GM04504 (cell line): ENCODE data around the gene CALCOCO2.
"Not testable (repeated sequence)": the region's sequence is repeated elsewhere in the genome, so short reads cannot be mapped to it uniquely, and the experiment has no call there.

Experiments used
- DNase-seq: peaks from one replicate; pipeline ENCODE4 v3.0.0-alpha.2; 2012; ENCODE audit warnings: low read depth

The CALCOCO2 gene

DNA sequence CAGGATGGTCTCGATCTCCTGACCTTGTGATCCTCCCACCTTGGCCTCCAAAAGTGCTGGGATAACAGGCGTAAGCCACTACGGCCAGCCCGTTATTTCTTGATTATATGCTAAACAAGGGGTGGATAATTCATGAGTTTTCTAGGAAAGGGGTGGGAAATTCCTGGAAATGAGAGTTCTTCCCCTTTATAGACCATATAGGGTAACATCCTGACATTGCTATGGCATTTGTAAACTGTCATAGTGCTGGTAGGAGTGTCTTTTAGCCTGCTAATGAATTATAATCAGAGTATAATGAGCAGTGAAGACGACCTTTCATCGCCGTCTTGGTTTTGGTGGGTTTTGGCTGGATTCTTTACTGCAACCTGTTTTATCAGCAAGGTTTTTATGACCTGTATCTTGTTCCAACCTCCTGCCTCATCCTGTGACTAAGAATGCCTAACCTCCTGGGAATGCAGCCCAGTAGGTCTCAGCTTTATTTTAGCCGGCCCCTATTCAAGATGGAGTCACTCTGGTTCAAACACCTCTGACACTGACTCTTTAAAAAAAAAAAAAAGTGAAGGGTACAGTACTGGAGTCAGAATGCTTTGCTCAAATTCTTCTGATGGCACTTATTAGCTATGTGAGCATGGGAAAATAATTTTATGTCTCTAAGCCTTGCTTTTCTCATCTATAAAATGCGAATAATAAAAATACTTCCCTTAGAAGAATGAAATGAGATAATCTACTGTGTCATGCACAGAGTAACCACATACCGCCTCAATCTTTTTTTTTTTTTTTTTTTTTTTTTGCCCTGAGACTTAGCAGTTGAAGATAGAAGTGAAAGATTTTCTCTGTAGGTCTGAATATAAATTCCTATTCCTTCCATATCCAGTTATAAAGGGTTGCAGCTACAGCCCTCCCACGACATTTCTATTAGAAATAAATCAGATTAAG is 5.1 kb upstream of the CALCOCO2 start:
- DNase-seq: no peak

DNA sequence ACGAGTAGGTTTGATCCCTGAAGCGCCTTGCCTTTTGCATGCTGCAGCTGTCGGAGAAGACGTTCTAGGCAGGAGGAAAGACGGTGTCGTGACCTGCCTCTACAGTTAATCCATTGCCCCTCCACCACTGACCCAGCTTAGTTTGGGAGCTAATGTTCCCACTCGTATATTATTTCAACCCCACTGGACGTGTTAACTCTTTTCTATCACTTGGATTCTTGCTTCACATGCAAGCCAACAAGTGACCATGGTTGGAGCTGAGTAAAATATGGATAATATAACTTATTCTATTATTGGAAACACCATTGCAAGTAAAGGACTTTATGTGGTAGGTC is 681 bp downstream of the CALCOCO2 start:
- DNase-seq: no peak

DNA sequence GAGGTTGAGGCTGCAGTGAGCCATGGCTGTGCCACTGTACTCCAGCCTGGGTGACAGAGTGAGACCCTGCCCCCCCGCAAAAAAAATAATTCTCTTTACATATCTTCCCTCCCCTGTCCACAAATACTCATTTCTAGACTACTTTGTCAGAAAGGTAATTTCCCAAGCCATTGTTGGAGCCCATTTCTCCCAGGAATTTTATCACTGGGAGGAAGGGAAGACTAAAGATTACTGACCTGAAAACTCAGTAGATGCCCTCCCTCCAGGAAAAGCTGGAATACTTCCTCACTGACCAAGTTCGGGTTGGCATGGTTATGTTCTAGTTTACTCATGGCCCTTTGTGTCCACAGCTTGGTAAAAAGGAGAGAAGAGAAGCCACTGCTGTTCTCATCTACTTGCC is 4.1 kb downstream of the CALCOCO2 start:
- DNase-seq: no peak

- no peak for DNase-seq
Observed at GRCh38 chr17:48835971-48836370, 5.1 kb downstream of the CALCOCO2 start.

- not testable (repeated sequence) for DNase-seq
Observed at GRCh38 chr17:48837458-48837857, 6.6 kb downstream of the CALCOCO2 start.

DNA sequence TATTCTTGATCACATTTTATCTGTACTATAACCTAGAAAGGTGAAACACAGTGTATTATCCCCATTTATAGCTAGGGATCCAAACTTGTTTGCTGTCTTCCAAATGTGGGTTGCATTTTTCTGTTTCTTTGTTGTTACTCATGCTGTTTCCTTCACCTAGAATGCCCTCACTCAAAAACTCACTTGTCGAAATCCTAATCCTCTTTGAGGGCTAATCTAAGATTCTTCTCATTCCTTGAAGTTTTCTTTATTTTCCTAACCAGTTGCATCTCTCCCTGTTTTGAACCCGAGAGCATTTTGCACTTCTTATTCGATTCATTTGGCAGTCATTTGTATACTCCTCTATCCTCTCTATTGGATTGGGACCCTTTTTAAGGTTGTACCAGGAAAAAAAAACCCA is 9.6 kb downstream of the CALCOCO2 start:
- DNase-seq: no peak

- DNase-seq: peak; percentile 55
Observed at GRCh38 chr17:48841395-48841831, 10.6 kb downstream of the CALCOCO2 start.

DNA sequence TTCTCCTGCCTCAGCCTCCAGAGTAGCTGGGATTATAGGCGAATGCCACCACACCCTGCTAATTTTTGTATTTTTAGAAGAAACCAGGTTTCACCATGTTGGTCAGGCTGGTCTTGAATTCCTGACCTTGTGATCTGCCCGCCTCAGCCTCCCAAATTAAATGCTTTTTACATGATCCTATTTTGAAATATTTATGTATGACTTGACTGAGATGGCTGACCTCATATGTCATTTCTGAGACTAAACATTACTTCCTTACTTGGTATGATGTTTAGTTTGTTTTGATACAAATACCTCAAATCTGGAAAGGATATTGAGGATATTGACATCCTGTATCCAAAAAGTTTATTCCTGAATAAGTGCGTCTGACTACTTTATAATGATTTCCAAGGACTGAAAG is 11.9 kb downstream of the CALCOCO2 start:
- no peak for DNase-seq

DNA sequence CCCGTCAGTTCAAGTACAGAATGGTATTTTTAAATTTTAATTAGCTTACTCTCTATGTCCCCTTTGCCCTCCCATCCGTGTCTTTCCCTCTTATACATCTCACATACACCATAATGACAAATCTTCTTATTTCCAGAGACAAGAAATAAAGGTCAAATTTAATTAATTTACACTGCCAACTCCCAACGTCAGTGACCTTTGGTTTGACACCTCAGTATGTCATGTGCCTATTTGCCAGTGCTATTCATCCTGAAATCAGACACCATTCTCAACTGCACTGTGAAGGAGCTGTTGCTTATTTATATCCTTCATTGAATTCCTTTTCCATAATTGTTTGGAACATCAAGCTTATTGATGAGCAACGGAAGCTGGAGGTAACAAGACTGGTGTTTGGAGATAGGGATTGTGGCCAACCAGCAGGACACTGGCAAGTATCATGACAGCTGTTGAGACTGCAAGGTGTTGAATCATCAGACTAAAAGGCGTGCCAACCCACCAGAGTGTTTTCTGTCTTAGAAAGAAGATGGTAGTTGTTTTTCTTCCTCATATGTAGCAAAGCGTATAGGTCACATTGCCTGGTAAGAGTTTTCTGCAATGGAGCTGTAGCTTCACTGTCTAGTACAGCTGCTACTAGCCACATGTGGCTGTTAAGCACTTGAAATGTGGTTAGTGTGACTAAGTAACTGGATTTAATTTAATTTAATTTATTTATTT is 12.5 kb downstream of the CALCOCO2 start:
- DNase-seq: no peak

GRCh38 chr17:48850792-48851323 is 20.0 kb downstream of the CALCOCO2 start:
- DNase-seq: no peak

- DNase-seq: no peak
Observed at GRCh38 chr17:48854774-48855476, 24.1 kb downstream of the CALCOCO2 start.

GRCh38 chr17:48856122-48856821 is 25.4 kb downstream of the CALCOCO2 start:
- no peak for DNase-seq

- no peak for DNase-seq
Observed at GRCh38 chr17:48860034-48860433, 29.2 kb downstream of the CALCOCO2 start.

DNA sequence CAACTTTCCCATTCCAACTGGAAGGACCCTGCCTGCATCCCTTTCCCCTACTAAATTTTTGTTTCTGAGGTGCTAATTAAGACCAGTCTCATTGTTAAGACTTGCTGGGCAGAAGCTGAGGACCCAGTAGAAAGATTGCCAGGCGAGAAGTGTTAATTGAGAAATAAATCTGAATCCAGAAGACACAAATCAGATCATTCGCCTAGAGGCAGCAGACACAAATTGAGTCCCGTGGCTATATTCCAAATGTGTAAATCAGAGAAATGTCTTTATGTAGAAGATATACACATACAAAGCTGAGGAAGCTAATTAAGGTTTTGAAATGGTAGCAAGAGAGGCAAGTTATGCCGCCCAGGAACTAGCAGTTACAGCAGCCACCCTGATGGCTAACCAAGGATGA is 29.6 kb downstream of the CALCOCO2 start:
- no peak for DNase-seq

GRCh38 chr17:48868916-48869500 is 38.2 kb downstream of the CALCOCO2 start:
- no peak for DNase-seq

DNA sequence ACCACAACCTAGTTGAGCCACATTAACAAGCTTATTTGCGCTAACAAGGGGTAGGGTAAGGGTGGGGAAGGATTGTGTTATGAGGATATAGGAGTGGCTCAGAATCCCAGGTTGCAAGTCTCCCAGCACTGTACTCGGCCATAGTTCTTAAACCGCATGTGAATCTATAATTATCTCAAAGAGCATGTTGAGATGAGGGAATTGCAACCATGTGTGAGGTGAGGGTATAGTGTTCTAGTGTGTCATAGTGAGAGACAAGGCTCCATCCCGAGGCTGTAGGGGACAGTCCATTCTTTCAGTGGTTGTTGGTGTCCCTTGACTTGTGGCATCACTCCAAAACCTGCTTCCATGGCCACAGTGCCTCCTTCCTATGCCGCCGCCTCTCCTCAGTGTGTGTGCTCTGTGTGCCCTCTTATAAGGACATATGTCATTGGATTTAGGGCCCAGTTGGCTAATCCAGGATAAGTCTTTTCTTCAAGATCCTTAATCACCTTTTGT is 39.0 kb downstream of the CALCOCO2 start:
- DNase-seq: no peak

DNA sequence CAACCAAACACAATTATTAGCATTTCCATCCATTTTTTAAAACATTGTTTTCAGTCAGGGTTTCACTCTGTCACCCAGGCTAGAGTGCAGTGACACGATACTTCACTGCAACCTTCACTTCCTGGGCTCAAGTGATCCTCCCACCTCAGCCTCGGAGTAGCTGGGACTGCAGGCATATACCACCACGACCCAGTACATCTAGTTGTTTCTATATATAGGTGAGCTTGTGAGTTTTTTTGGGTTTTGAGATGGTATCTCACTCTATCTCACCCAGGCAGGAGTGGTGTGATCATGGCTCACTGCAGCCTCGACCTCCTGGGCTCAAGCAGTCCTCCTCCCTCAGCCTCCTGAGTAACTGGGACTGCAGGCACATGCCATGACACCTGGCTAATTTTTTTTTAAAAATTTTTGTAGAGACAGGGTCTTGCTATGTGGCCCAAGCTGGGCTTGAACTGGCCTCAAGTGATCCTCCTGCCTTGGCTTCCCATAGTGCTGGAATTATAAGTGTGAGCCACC is 40.3 kb downstream of the CALCOCO2 start:
- no peak for DNase-seq

GRCh38 chr17:48871551-48872351 is 40.9 kb downstream of the CALCOCO2 start:
- DNase-seq: no peak

DNA sequence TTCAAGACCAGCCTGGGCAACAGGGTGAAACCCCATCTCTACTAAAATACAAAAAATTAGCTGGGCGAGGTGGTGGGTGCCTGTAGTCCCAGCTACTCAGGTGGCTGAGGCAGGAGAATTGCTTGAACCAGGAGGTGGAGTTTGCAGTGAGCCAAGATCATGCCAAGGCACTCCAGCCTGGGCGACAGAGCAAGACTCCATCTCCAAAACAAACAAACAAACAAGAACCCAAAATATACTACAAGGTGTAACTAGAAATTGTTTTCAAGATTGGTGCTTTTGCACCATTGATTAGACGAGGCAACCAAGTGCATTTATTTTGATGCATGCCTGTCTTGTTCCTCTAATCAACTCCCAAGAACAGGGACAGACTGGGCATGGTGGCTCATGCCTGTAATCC is 41.6 kb downstream of the CALCOCO2 start:
- DNase-seq: not testable (repeated sequence)

- no peak for DNase-seq
Observed at GRCh38 chr17:48873209-48873608, 42.4 kb downstream of the CALCOCO2 start.
